Endothelial cell of umbilical vein (primary cell): Measurements from ENCODE around the gene ABHD17A. TPM values are rescaled to one million over a fixed set of nuclear protein-coding genes. Genes with fewer than 3 reads are reported as not detected.

ENCODE experiments used
- BruUV-seq: library from RNA; stranded (reverse); fragments of 400-500 nt; replicated peaks from 2 replicates; lab custom pipeline; 2021; lab: Mats Ljungman, UMichigan
- CTCF ChIA-PET: fragments of 300-600, 350-600 bp; sonication (Branson Sonifier 250); formaldehyde crosslinking; loops from one replicate; lab custom pipeline; 2021; ENCODE audit warnings: antibody characterized with exemption, inconsistent platforms; lab: Charles Lee
- POLR2A ChIA-PET: fragments of 300-600, 350-600 bp; sonication (Branson Sonifier 250); formaldehyde crosslinking; loops from one replicate; lab custom pipeline; 2021; ENCODE audit warnings: antibody characterized with exemption, inconsistent platforms; lab: Charles Lee
- DNase-seq: peaks from one replicate; pipeline ENCODE4 v3.0.0-alpha.2; 2011; ENCODE audit warnings: low read depth, low spot score
- FAIRE-seq: peaks from 2 replicates; lab custom pipeline; 2011; peaks lifted over from hg19 to GRCh38; lab: Jason Lieb, UNC
- H2AFZ ChIP-seq: 2 replicates; pipeline ENCODE4 v1.6.0; 2012; ENCODE audit warnings: low read depth, low read length, control low read depth, inconsistent platforms
- H3K27ac ChIP-seq: 2 replicates; pipeline ENCODE4 v1.5.1; 2011; ENCODE audit warnings: low read depth, mild to moderate bottlenecking, control low read depth, low read length, moderate library complexity; ENCODE audit not compliant: insufficient read depth
- H3K27me3 ChIP-seq, 2 experiments: 2 replicates each; pipeline versions ENCODE4 v1.6.0 to v1.6.1; 2011; ENCODE audit warnings: low read length in 2 of 2, mixed read lengths in 1 of 2; ENCODE audit not compliant: control insufficient read depth in 2 of 2, insufficient read depth in 2 of 2
- H3K36me3 ChIP-seq, 2 experiments: 2 replicates in 1 of 2; 3 replicates in 1 of 2; pipeline ENCODE4 v1.5.1; 2011; ENCODE audit warnings: low read length in 2 of 2, mild to moderate bottlenecking in 1 of 2, moderate library complexity in 1 of 2; ENCODE audit not compliant: control insufficient read depth in 2 of 2, insufficient read depth in 2 of 2; ENCODE audit errors: extremely low read depth in 1 of 2
- H3K4me1 ChIP-seq: 3 replicates; pipeline ENCODE4 v1.5.1; 2011; ENCODE audit warnings: mild to moderate bottlenecking, low read length; ENCODE audit not compliant: control insufficient read depth, insufficient read depth; ENCODE audit errors: extremely low read depth
- H3K4me2 ChIP-seq: 2 replicates; pipeline ENCODE4 v1.6.1; 2011; ENCODE audit warnings: low read length, control low read depth, mixed read lengths; ENCODE audit not compliant: insufficient read depth
- H3K4me3 ChIP-seq, 3 experiments: fragments of 200-600 bp in 1 of 3; sonication (generic), shearing (Covaris generic) in 1 of 3; replicated peaks in 1 of 3; 2 replicates each; pipeline ENCODE4 v1.5.1; 2011 to 2016; ENCODE audit warnings: control low read depth in 3 of 3, low read length in 3 of 3, mild to moderate bottlenecking in 2 of 3, inconsistent platforms in 1 of 3, low read depth in 1 of 3, moderate library complexity in 1 of 3; ENCODE audit not compliant: insufficient read depth in 1 of 3
- H3K79me2 ChIP-seq: 2 replicates; pipeline ENCODE4 v1.6.0; 2012; ENCODE audit warnings: low read length, inconsistent platforms; ENCODE audit not compliant: control insufficient read depth, insufficient read depth
- H3K9ac ChIP-seq: replicated peaks from 2 replicates; pipeline ENCODE3; 2011; ENCODE audit warnings: low read length, control low read depth; ENCODE audit not compliant: insufficient read depth; ENCODE audit errors: extremely low read depth
- H3K9me1 ChIP-seq: replicated peaks from 3 replicates; pipeline ENCODE4 v1.6.0; 2011; ENCODE audit warnings: mild to moderate bottlenecking, low read length; ENCODE audit not compliant: control insufficient read depth, insufficient read depth; ENCODE audit errors: extremely low read depth
- H3K9me3 ChIP-seq: replicated peaks from 2 replicates; pipeline ENCODE4 v1.5.1; 2012; ENCODE audit warnings: low read length, inconsistent platforms; ENCODE audit not compliant: control insufficient read depth, insufficient read depth
- H4K20me1 ChIP-seq: replicated peaks from 2 replicates; pipeline ENCODE3; 2011; ENCODE audit warnings: mild to moderate bottlenecking, low read length; ENCODE audit not compliant: control insufficient read depth, insufficient read depth; ENCODE audit errors: extremely low read depth
- CTCF ChIP-seq, 2 donors: IDR thresholded peaks; 1 replicate in 1 of 2; 2 replicates in 1 of 2; pipeline ENCODE4 v1.5.1; 2011; ENCODE audit warnings: low read length in 2 of 2, mild to moderate bottlenecking in 2 of 2, moderate library complexity in 2 of 2, control low read depth in 1 of 2, inconsistent platforms in 1 of 2, low read depth in 1 of 2; ENCODE audit not compliant: insufficient read depth in 1 of 2; ENCODE audit errors: extremely low read depth in 1 of 2
- EZH2 ChIP-seq: IDR thresholded peaks from 2 replicates; pipeline ENCODE4 v1.6.1; 2012; ENCODE audit warnings: borderline replicate concordance, low read depth, mild to moderate bottlenecking, moderate library complexity, low read length, inconsistent platforms; ENCODE audit not compliant: severe bottlenecking
- FOS ChIP-seq: IDR thresholded peaks from 2 replicates; pipeline ENCODE4 v1.6.1; 2011; ENCODE audit warnings: mild to moderate bottlenecking, low read length, moderate library complexity, borderline replicate concordance; ENCODE audit not compliant: insufficient read depth
- GATA2 ChIP-seq: IDR thresholded peaks from 2 replicates; pipeline ENCODE4 v1.7.0; 2011; ENCODE audit warnings: low read depth, mild to moderate bottlenecking, moderate library complexity, mixed read lengths, low read length; ENCODE audit not compliant: insufficient read length, insufficient read depth
- MYC ChIP-seq: IDR thresholded peaks from one replicate; pipeline ENCODE4 v1.6.1; 2011; ENCODE audit warnings: mild to moderate bottlenecking, low read depth, low read length
- dilution Hi-C: fragments of 300-500 bp; cut with MboI; formaldehyde crosslinking; loops from one replicate; pipeline ENCODE4 v1.15.0; 2019; ENCODE audit warnings: low sequenced_read_pairs; ENCODE audit not compliant: extremely low pct_ligation_motif_present
- intact Hi-C: fragments of 100-400 bp; cut with micrococcal nuclease; formaldehyde crosslinking; loops from one replicate; pipeline ENCODE4 v1.10.0; 2022
- polyA plus RNA-seq, 4 experiments: library from polyadenylated mRNA; depleted of rRNA in 3 of 4; stranded (reverse) in 3 of 4; unstranded in 1 of 4; fragments of >200 nt; gene quantifications; 2 replicates each; pipeline versions ENCODE4 v1.2.1 to v1.2.3, GENCODE V29; 2011 to 2012; ENCODE audit warnings: missing spikeins in 1 of 4
- total RNA-seq: library from RNA; stranded (reverse); gene quantifications from 2 replicates; pipeline ENCODE4 v1.2.3, GENCODE V29; 2021

ABHD17A gene
- total and polyA plus RNA-seq, 2 donors (not counting 3 experiments of a cell fraction or from before 2014, with no cell fraction given): 89.8 to 143 TPM

GRCh38 chr19:1858412-1859081, 26.7 kb downstream of the ABHD17A start:
- no peak overlapping the region for H3K27ac ChIP-seq
- H2AFZ ChIP-seq: no peak overlapping the region
- no peaks in the 10 kb centered on the region for H3K27me3 ChIP-seq
- no peak overlapping the region for H3K9ac ChIP-seq
- FAIRE-seq (no peak), DNase-seq (no peak)
- H3K79me2 ChIP-seq: peaks cover 86% of the 10 kb centered on the region
- CTCF ChIA-PET: interaction anchor here (1.3 to 1.6 kb wide), 2 partner anchors 9 to 32 kb away, joined by 3 to 6 read pairs; no protein-coding TSS in a partner anchor
- no TSS peak for BruUV-seq
- dilution Hi-C loops (no loop called here), intact Hi-C loops (no loop called here)
- H3K9me1 ChIP-seq: no peaks in the 10 kb centered on the region
- POLR2A ChIA-PET: no interaction called here
- no peaks in the 10 kb centered on the region for H3K36me3 ChIP-seq
- TF ChIP-seq MYC (no peak), EZH2 (no peak), GATA2 (no peak), FOS (no peak), CTCF (IDR thresholded peaks at IDR 0.05; ENCODE audit: extremely low read depth in 1 of 2, insufficient read depth in 1 of 2, low read depth in 1 of 2, low read length in 2 of 2) (no peak)
- H3K4me1 ChIP-seq: peaks cover 51% of the 10 kb centered on the region
- no peak overlapping the region for H3K4me3 ChIP-seq
- H3K9me3 ChIP-seq: no peaks in the 10 kb centered on the region
- H3K4me2 ChIP-seq: no peak overlapping the region
- no peaks in the 10 kb centered on the region for H4K20me1 ChIP-seq
